HG03378 (cell line): ENCODE results near the gene CALML5.

ENCODE experiments used
- ATAC-seq: cut with Tn5 transposase; IDR thresholded peaks from one replicate; pipeline ENCODE4 v1.9.1; 2021; ENCODE audit warnings: mild to moderate bottlenecking, moderate library complexity; ENCODE audit not compliant: unreplicated experiment

CALML5 gene

GRCh38 chr10:5503477-5503835 lies 4.1 kb upstream of the CALML5 start:
- no peak for ATAC-seq

GRCh38 chr10:5502571-5503476 lies 3.5 kb upstream of the CALML5 start:
- no peak for ATAC-seq

DNA sequence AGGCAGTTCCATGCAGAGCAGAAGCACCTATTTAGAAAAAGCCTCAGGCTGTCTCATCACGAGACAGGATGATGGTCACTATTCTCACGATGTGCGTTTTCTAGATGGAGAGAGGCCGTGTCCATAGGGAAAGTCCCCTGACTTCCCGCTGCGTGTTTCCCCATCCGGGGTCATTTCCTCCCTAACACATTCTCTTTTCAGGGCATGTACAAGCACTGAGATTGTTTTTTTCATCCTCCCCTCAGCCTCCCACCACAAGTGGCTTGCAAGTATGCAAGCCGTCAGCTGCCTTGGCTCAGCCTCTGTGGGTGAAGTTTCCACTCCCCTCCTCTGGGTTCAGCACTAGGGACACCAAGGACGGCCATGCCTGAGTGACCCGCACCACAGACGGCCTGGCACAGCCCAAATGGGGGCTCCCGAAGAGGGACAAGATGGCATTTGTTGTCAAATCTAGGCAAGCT lies 2.7 kb upstream of the CALML5 start:
- no peak for ATAC-seq

- no peak for ATAC-seq
Observed at GRCh38 chr10:5500910-5501309, 1.5 kb upstream of the CALML5 start.

DNA sequence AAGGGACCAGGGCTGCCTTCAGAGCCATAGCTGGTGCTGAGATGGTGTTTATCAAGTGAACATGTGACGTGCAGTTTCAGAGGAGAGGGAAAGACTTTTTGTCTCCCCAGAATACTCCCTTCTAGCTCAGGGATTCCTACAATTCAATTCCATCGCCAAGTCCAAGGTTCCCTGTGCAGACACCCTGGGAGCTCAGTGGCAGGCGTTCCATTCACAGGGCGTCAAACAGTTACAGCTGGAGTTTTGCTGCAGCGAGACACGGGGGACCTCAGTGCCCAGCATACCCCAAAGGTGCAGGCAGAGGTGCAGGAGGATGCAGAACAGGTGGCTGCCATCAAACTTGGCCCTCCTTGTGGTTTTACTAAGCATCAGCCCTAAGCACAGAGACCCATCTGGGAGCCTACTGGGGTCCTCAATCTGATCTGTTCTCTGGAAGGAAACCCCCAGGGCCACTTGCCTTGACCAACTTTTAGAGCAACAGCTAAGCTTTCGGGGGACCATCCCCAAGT lies 846 bp upstream of the CALML5 start:
- ATAC-seq, result no peak

DNA sequence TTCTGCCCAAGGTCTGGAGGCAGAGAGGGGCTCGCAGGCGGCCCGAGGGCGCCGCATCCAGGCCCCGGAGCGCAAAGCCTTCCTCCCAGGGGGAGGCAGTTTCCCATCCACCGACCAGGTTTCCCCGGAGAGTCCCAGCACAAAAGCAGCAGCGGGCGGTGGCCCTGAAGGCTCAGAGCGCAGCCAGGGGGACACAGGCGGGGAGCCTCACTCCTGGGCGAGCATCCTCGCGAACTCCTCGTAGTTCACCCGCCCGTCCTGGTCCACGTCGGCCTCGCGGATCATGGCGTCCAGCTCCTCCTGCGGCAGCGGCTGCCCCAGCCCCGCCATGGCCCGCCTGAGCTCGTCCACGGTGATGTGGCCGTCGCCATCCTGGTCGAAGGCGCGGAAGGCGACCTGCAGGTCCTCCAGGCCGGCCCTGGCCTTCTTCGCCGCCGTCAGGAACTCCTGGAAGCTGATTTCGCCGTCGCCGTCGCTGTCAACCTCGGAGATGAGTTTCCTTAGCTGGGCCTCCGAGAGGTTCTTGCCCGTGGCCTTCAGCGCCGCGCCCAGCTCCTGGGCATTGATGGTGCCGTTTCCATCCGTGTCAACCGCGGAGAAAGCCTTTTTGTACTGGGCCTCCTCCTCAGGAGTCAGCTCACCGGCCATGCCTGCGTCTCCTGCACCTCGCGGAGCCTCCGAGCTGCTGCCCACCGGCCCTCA lies 428 bp downstream of the CALML5 start:
- ATAC-seq, result no peak

- ATAC-seq, result no peak
Observed at GRCh38 chr10:5497948-5498730, 1.2 kb downstream of the CALML5 start.

GRCh38 chr10:5497289-5497688 lies 2.1 kb downstream of the CALML5 start:
- no peak for ATAC-seq

- no peak for ATAC-seq
Observed at GRCh38 chr10:5496261-5497250, 2.8 kb downstream of the CALML5 start.

DNA sequence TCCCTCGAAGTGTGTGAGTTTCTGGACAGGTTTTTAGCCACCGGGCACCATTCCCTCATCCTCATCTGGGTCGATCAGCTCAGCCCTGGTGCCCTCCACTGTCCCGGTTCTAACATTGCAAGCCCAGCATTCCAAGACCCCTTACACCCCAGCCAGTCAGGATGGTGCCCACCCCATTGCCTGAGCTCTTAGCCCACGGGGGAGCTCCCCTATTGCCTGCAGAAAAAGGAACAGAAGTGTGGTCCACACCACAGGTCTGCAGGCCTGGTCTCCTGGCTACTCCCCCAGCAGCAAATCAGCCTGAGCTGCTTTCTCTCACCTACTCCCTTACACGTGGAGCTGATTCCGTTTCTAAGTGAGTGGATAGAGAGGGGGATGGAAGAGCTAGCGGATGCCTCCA lies 4.8 kb downstream of the CALML5 start:
- no peak for ATAC-seq

DNA sequence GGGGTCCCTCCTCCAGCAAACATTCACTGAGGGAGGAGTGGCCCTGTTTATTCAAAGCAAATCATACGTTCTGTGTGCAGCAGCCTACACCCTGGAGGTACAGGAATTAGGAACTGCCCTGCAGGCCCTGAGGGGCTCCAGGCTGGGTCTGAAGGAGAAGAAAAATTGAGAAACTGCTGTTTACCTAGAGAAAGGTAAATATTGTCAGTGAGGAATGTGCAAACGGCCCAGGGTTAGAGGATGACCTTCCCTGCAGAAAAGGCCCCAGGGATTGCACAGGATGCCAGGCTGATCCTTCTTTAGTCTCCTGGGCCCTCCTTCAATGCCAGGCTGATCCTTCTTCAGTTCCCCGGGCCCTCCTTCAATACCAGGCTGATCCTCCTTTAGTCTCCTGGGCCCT lies 5.7 kb downstream of the CALML5 start:
- no peak for ATAC-seq

- ATAC-seq, result no peak
Observed at GRCh38 chr10:5492929-5493576, 6.3 kb downstream of the CALML5 start.

DNA sequence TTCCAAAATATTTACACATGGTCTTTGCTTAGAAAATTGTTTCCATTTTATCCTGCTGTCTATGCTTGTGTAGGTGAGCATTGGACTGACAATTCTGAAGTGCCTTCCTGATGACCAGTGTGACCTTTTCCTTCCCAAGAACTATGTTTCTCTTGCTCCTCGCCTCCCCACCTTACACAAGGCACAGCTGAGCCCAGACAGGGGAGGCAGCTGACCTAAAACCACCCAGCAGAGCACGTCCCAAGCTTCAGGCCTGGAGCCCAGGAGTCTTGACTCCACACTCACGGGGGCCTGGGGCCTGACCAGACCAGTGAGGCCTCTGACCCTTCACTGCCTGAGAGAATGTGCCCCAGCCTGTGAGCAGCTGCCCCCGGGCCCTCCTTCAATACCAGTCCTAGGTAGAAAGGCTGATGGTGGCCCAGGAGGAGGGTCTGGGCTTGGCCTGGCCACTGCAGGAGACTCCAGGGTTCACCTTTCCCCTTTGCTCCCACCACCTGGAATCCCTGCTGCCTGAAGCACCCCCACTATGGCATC lies 7.0 kb downstream of the CALML5 start:
- no peak for ATAC-seq

DNA sequence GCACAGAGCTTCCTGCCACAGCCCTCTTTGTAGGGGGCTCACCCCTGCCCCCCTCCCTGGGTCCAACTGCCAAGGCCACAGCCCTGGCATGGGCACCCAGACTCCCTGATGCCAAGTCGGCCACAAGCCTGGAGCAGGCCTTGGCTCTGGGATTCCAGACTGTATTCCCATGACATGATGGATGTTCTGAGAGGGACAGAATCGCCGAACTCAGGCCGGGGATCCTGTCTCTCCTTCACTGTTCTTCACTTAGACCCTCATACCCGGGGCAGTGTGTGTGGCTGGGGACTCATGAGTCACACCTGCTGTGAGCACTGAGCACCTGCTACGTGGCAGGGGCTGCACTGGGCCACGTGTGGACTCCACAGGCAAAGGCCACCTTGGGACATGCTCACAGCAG lies 7.9 kb downstream of the CALML5 start:
- no peak for ATAC-seq

DNA sequence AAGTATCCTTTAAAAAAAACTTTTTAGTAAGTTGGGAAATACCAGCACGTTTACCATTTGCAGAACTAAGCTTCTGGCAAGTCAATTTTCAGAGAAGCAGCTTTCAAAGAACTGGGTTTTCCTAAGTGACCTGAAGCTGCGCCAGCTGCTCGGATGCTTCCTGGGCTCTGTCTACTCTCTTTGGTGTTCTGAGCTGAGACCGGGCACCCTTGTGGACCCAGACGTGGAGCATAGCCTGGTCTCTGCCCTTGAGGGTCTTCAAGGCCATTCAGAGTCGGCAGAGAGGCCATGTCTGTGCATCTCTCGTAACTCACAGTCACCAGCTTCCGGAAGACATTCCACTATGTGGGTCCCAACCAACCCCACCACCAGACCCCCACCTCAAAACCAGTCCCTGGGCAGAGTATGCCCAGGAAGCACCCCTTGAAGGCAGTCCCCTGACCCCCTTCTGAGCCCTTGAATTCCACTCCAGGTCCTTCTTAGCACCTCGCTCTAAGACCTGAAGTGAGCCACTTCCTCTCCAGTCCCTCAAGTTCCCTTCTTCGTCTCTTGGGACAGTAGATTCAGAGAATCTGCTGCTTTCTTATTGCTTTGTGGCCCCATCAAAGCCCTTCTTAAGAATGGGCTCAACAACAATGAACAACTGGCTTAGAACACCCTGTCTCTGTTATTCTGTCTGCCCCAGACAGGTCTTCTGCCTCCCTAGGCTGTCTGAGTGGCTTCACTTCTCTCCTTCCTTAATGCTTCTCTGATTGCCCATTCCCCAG lies 8.5 kb downstream of the CALML5 start:
- ATAC-seq, result no peak

DNA sequence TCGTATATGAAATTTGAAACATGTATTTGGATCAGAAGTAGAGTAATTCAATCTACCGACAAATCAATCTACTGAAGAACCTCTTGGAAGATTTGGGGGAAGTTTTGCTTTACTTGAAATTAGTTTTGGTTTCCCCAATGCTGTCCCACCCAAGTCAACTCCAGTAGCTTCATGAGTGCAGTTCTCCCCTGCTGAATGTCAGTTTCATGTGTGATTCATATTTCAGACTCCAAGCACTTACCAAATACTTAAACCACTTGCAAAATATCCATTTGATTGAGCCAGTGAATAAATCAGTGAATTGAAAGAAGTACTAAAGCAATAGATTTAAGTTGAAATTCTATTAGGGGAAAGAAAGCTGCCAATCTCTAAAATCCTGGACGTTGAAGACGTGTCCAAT lies 9.3 kb downstream of the CALML5 start:
- no peak for ATAC-seq

GRCh38 chr10:5488272-5489161 lies 10.9 kb downstream of the CALML5 start:
- no peak for ATAC-seq

- no peak for ATAC-seq
Observed at GRCh38 chr10:5486853-5487235, 12.5 kb downstream of the CALML5 start.
